HG02973 (cell line): ENCODE measurements around the gene MFAP3.
"Not testable (repeated sequence)": the region's sequence is repeated elsewhere in the genome, so short reads cannot be mapped to it uniquely, and the experiment has no call there.

Experiments used
- ATAC-seq: cut with Tn5 transposase; IDR thresholded peaks from one replicate; pipeline ENCODE4 v1.9.1; 2021; ENCODE audit warnings: moderate library complexity; ENCODE audit not compliant: unreplicated experiment

MFAP3 gene

DNA sequence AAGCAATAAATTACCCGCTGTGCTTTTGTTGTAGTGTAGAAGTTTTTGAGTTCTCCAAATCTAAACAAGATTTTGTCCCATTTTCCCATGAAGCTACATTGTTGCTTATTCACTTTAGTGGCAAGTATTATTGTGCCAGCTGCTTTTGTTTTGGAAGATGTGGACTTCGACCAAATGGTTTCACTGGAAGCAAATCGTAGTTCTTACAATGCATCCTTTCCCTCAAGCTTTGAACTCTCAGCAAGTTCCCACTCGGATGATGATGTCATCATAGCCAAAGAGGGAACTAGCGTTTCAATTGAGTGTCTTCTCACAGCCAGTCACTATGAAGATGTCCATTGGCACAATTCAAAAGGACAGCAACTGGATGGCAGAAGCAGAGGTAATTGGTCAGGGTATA, 10.9 kb downstream of the MFAP3 start:
- no peak for ATAC-seq

DNA sequence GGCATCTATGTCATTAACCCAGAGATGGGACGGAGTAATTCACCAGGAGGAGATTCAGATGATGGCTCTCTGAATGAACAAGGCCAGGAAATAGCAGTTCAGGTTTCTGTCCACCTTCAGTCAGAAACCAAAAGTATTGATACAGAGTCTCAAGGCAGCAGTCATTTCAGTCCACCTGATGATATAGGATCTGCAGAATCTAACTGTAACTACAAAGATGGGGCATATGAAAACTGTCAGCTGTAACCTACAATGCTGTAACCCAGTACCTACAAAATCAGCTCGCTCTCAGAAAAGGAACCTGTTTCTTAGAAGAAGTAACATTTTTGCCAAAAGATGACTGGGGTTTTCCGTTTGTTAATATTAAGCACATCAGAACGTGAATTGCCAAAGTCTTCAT, 14.7 kb downstream of the MFAP3 start:
- no peak for ATAC-seq

- no peak for ATAC-seq
Measured at GRCh38 chr5:154055201-154055600, 16.4 kb downstream of the MFAP3 start.

- peak; percentile 52 for ATAC-seq
Measured at GRCh38 chr5:154058055-154059038, 19.6 kb downstream of the MFAP3 start.

DNA sequence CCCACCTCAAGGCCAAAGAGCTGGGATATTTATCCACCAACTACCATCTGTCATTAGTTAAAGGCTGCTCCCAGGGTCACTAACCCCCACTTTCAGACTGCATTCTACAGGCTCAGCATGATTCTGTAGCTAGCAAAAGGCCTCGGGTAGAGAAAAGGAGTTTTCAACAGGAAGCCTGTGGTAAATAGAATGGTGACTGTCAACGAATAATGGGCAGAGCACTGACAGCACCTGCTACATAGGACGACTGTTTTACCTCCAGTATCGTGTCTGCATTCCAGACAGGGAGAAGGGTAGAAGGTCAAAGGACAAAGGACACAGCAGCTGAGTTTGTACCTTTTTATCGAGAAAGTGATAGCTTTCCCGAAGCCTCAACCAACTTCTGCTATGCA, 20.3 kb downstream of the MFAP3 start:
- peak; percentile 51 for ATAC-seq

DNA sequence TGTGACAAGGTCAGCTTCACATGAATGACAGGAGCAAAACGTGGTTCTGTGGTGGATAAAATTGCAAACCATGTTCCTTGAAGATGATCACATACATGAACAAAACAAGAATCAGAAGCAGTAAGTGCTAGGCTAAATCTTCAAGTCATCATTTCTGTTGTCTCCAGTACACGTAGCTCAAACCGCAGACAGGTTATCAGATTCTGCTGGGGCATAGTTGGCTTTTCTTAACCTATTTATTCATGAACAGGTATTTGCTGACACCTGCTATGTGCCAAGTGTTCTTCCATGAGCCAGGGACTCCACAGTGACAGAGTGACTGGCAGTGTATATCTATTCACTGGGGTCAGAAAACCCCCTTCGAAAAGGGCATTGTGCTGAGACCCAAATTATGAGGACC, 20.8 kb downstream of the MFAP3 start:
- ATAC-seq, result no peak

DNA sequence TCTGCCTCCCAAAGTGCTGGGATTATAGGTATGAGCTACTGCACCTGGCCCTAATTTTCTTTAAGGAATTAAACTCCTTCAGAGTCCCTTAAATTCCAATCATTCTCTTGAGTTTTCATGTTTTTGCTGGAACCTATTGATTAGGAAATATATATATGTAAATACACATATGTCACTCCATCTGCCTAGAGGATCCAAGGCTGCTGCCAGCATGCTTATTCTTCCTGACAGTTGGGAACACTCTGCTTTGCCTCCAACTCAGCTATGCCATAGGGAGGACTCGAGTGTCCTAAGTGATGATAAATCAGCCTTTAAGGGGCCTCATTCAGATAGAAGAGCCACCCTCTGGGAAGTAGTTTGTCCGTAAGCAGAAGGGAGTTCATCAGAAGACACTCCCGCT, 21.8 kb downstream of the MFAP3 start:
- no peak for ATAC-seq

GRCh38 chr5:154063372-154063771, 24.6 kb downstream of the MFAP3 start:
- no peak for ATAC-seq

DNA sequence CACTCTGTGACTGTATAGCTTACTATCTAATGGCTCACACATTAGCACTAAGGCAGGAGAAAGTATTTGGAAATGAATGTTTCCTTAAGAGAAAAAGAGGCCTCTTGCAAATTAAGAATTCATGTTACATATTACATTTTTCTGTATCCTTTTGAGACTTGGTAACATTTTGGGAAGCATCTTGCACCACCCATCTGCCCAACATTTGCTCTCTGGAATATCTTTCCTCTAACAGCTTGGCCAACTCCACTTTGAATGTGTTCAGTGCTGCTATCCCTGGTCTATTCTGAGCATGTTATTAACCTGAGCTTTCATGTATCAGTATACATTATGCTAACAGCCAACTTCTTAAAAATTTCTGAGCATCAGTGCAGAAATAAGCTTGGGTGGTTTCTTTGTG, 27.2 kb downstream of the MFAP3 start:
- no peak for ATAC-seq

DNA sequence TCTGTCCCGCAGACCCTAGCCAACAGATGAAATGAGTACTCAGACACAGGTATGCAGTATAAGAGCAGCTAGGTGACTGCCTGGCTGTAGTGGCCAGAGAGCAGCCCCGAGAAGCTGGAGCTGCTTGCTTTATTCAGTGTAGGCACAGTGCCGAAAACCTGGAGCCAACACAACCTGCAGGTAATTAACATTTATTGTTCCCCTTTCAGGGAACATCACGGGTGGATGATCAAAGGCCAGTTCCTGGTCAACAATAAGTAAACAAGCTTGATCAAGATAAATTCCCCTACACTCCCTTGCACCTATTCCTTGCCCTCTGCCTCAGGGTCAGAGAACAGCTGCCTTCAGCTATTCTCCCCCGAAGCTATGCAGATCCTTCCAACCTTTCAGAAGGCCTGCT, 31.1 kb downstream of the MFAP3 start:
- ATAC-seq, result not testable (repeated sequence)

GRCh38 chr5:154071799-154072413, 33.1 kb downstream of the MFAP3 start:
- ATAC-seq, result peak; percentile 19

DNA sequence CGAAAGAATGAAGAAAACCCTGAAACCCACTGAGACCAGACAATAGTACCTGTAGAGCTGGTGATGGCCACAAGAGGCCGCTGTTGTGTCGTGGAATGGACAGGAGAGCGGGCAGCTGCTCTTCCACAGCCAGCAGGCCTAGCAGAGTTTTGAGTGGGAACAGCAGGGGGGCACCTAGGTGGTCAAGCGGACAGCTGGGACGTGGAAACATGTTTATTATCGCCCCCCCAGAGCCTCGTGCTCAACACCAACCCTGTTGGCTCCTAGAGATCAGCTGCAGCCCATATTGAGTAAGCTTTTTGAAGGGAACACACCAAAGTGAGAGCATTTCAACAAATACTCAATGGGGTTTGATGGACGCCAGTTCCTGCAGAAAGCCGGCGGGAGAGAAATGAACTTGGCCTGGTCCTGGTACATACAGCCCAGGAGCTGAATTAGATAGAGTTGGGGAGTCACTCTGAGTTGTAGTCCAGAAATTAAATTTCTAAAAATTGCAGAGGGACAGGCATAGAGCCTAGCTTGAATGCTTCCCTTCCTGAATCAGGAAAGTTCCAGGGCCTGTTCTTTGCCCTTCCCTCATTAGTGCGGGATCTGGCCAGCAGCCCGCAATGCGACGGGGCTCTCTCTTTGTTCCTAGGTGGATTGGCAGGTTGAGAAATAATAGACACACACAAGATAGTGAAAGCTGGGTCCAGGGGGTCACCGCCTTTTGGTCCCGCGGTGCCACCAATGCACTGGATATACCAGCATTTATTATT, 33.8 kb downstream of the MFAP3 start:
- ATAC-seq, result peak; percentile 95

DNA sequence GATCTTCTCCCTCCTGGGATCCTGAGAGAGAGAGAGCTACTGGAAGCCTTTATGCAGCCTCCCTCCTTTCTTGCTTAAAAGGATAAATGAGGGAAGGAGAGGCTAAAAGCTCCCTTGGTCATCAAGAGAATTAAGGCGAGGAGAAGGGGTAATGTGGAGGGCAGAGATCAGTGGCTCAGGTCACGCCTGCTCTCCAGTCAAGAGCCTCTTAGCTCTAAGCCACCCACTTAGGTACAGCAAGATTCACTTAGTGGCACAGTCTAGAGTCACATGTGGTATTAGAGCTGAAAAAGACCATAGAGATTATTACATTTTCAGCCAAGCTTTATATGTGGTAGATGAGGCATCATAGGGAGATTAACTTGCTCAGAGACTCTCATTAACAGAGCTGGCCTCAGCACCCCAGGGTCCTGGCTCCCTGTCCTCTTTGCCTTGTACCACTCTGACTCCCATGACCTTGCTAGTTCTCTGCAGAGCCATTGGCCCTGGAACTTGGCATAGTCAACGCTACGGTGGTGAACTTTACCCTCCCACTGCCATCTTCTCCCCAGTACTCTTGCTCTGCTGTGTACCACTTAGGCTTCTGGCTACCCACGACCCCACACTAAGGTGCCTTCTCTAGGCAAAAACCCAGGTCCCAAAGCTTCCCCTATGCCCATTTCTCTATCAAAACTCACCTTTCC, 37.6 kb downstream of the MFAP3 start:
- ATAC-seq, result no peak

DNA sequence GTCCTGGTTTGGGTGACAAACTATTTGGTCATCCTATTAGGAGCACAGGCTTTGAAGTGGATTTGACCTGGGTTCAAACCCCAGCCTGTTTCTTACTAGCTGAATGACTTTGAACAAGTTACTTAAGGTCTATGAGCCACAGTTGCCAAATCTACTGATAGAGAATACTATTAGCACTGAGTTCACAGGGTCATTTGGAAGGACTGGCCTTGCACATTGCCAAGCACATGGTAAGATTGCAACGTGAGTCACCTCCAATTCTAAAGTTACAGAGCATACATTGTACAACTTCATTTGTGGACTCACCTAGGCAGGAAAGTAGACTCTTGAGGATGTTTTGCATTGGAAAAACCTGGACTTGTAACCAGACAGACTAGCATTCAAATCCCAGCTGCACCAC, 38.9 kb downstream of the MFAP3 start:
- no peak for ATAC-seq

DNA sequence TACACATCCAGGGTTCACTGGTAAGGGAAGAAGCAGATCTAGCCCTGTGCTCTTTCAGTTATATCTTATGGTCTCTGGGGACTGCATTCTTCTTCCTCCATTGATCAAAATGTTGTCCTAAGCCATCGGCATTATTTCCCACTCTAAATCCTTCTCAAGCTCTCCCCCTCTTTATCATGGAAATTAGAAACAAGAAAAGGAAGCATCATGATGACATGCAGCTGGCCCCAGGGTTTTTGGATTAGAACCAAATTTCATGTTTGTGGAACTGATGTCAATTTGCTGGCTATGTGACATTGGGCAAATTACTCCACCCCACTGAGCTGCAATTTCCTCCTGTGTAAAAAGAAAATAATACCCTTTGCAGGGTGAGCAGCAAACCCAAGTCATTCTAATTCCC, 39.5 kb downstream of the MFAP3 start:
- no peak for ATAC-seq

GRCh38 chr5:154081246-154081645, 42.5 kb downstream of the MFAP3 start:
- ATAC-seq, result no peak

GRCh38 chr5:154084062-154084639, 45.4 kb downstream of the MFAP3 start:
- no peak for ATAC-seq

DNA sequence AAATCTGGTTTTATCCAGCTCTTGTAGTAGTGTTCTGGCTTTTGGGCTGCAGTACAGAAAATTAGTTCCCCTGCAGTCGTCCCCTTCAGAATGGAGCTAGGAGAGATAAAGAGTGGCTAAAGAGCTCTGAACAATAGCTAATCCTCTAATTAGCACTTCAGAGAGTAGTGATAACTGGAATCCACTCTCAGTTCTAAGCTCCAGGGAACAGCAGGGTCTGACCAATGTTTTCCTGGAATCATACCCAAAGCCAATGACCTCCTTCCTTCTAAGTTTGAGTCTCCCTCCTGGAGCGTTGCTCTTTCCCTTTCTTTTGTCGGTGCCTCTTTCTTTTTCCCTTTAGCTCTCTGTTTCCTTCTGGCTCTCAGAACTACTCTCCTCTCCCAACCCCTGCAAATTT, 47.4 kb downstream of the MFAP3 start:
- ATAC-seq, result no peak

DNA sequence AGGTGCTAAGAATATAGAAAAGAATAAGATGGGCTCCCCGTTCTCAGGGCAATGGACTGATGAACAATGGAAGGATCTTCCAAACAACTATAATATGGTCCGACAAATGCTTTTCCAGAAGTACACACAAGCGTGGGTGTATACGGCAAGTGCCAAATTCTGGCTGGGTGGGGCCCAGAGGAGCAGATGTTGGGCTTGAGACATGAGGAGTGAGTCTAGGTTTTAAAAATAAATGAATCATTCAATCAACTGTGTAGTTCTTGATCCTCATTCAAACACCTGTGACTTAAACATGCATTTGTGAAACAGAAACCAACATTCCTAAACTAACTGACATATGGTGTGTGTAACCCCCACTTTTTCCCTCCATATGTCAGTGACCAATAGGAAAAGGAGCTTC, 47.9 kb downstream of the MFAP3 start:
- ATAC-seq, result no peak

- ATAC-seq, result no peak
Measured at GRCh38 chr5:154087260-154087659, 48.5 kb downstream of the MFAP3 start.

DNA sequence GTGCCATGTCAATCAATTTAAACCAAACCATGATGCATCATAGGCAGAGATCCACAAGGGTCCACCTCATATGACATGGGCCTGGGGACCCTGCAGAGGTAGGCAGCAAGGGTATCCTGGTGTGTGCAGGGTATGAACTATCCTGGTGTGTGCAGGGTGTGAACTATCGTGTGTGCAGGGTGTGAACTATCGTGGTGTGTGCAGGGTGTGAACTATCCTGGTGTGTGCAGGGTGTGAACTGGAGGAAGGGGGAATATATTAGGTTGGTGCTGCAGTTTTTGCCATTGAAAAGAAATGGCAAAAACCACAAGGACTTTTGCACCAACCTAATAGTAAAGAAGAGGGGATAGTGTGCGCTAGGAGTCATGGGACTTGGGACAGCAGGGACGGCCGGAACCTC, 50.0 kb downstream of the MFAP3 start:
- ATAC-seq, result no peak
